ENCODE measurements around the gene ADAMTSL1.

The ADAMTSL1 gene

GRCh38 chr9:18783909-18784308 is 310.0 kb downstream of the ADAMTSL1 start:
- TF ChIP-seq EZH2 (IDR thresholded peaks at IDR 0.05; ENCODE audit: borderline replicate concordance, low read depth, low read length, severe bottlenecking) (no peak), CTCF (IDR thresholded peaks at IDR 0.05; ENCODE audit: borderline replicate concordance, extremely low read depth, low read length, poor library complexity, severe bottlenecking) (no peak)
- H3K79me2 ChIP-seq (ENCODE audit: insufficient read depth, low read length) = no peaks in the 10 kb centered on the region
- no peak overlapping the region for H3K4me2 ChIP-seq (ENCODE audit: insufficient read depth, low read length)
- no peak for DNase-seq
- no peak for ATAC-seq (ENCODE audit: insufficient read depth, low read depth)
- H3K27me3 ChIP-seq (ENCODE audit: insufficient read depth, low read length, poor library complexity) = no peaks in the 10 kb centered on the region
- H3K4me3 ChIP-seq (ENCODE audit: low read depth in 1 of 2, low read length in 2 of 2) = no peak overlapping the region
- no peaks in the 10 kb centered on the region for H3K36me3 ChIP-seq (ENCODE audit: insufficient read depth, low read length)
- H3K4me1 ChIP-seq (ENCODE audit: insufficient read depth, low read length) = no peaks in the 10 kb centered on the region
- no peak overlapping the region for H3K27ac ChIP-seq (ENCODE audit: low read length)
- H2AFZ ChIP-seq (ENCODE audit: low read depth, low read length) = no peak overlapping the region
- H4K20me1 ChIP-seq (ENCODE audit: insufficient read depth, low read length) = no peaks in the 10 kb centered on the region
- no peaks in the 10 kb centered on the region for H3K9me3 ChIP-seq (ENCODE audit: insufficient read depth, low read length, severe bottlenecking)
- H3K9ac ChIP-seq (ENCODE audit: low read depth, low read length) = no peak overlapping the region

- Histone ChIP-seq H3K79me2 (ENCODE audit: insufficient read depth, low read length) (no peaks in the 10 kb centered on the region), H2AFZ (ENCODE audit: low read depth, low read length) (no peak overlapping the region), H3K36me3 (ENCODE audit: insufficient read depth, low read length) (no peaks in the 10 kb centered on the region), H3K9me3 (ENCODE audit: insufficient read depth, low read length, severe bottlenecking) (no peaks in the 10 kb centered on the region), H3K9ac (ENCODE audit: low read depth, low read length) (no peak overlapping the region), H3K4me1 (ENCODE audit: insufficient read depth, low read length) (no peaks in the 10 kb centered on the region), H3K4me3 (ENCODE audit: low read depth in 1 of 2, low read length in 2 of 2) (no peak overlapping the region), H3K27ac (ENCODE audit: low read length) (no peak overlapping the region), H4K20me1 (ENCODE audit: insufficient read depth, low read length) (no peaks in the 10 kb centered on the region), H3K27me3 (ENCODE audit: insufficient read depth, low read length, poor library complexity) (no peaks in the 10 kb centered on the region), H3K4me2 (ENCODE audit: insufficient read depth, low read length) (no peak overlapping the region)
- TF ChIP-seq EZH2 (IDR thresholded peaks at IDR 0.05; ENCODE audit: borderline replicate concordance, low read depth, low read length, severe bottlenecking) = no peak
- TF ChIP-seq CTCF (IDR thresholded peaks at IDR 0.05; ENCODE audit: borderline replicate concordance, extremely low read depth, low read length, poor library complexity, severe bottlenecking) = no peak
- ATAC-seq (ENCODE audit: insufficient read depth, low read depth) (no peak), DNase-seq (no peak)
Observed at GRCh38 chr9:18785604-18786003, 311.7 kb downstream of the ADAMTSL1 start.

- H3K4me1 ChIP-seq (ENCODE audit: insufficient read depth, low read length) = no peaks in the 10 kb centered on the region
- no peaks in the 10 kb centered on the region for H3K79me2 ChIP-seq (ENCODE audit: insufficient read depth, low read length)
- H2AFZ ChIP-seq (ENCODE audit: low read depth, low read length) = no peak overlapping the region
- no peak for ATAC-seq (ENCODE audit: insufficient read depth, low read depth)
- H3K4me3 ChIP-seq (ENCODE audit: low read depth in 1 of 2, low read length in 2 of 2) = no peak overlapping the region
- no peaks in the 10 kb centered on the region for H3K27me3 ChIP-seq (ENCODE audit: insufficient read depth, low read length, poor library complexity)
- no peaks in the 10 kb centered on the region for H3K9me3 ChIP-seq (ENCODE audit: insufficient read depth, low read length, severe bottlenecking)
- H3K27ac ChIP-seq (ENCODE audit: low read length) = no peak overlapping the region
- no peak for DNase-seq
- TF ChIP-seq CTCF (IDR thresholded peaks at IDR 0.05; ENCODE audit: borderline replicate concordance, extremely low read depth, low read length, poor library complexity, severe bottlenecking) (no peak), EZH2 (IDR thresholded peaks at IDR 0.05; ENCODE audit: borderline replicate concordance, low read depth, low read length, severe bottlenecking) (no peak)
- no peak overlapping the region for H3K9ac ChIP-seq (ENCODE audit: low read depth, low read length)
- no peaks in the 10 kb centered on the region for H3K36me3 ChIP-seq (ENCODE audit: insufficient read depth, low read length)
- no peaks in the 10 kb centered on the region for H4K20me1 ChIP-seq (ENCODE audit: insufficient read depth, low read length)
- no peak overlapping the region for H3K4me2 ChIP-seq (ENCODE audit: insufficient read depth, low read length)
Observed at GRCh38 chr9:18786196-18786595, 312.2 kb downstream of the ADAMTSL1 start.

Data from DND-41 (cell line).